PFSK-1 (cell line): ENCODE measurements around the gene MVK.

Experiments
- POLR2AphosphoS5 ChIP-seq: IDR thresholded peaks from 2 replicates; pipeline ENCODE4 v1.6.1; 2012; ENCODE audit warnings: low read depth, mild to moderate bottlenecking, control low read depth, low read length, moderate library complexity
- TAF1 ChIP-seq: IDR thresholded peaks from 2 replicates; pipeline ENCODE4 v1.6.1; 2012; ENCODE audit warnings: low read length, control low read depth, borderline replicate concordance; ENCODE audit not compliant: insufficient read depth

DNA sequence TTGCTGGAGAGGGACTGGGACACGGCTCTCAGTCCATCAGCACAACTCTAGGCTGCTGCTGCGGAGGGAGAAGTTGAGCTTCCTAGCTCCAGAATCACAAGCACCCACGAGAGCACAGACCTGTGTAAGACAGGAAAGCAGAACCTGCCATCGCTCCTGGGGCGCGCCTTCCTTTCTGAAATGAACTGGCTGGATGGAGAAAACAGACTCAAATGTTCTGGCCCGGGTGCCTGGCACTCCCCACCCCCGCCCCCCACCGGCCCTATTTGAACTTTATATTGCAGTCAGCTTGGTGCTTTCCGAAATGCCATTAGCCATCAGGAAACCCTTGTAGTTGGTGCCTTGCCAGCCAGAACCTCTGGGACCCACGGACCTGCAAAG is 23.8 kb downstream of the MVK start:
- no peak for TF ChIP-seq POLR2AphosphoS5
- no peak for TF ChIP-seq TAF1
